ENCODE results near the gene CCDC171.
"Not testable (repeated sequence)": the region's sequence is repeated elsewhere in the genome, so short reads cannot be mapped to it uniquely, and the experiment has no call there.

The CCDC171 gene

GRCh38 chr9:15570769-15571168, 17.9 kb downstream of the CCDC171 start:
- no peak for ATAC-seq

- no peak for ATAC-seq
These were observed 19.4 kb downstream of the CCDC171 start for GRCh38 chr9:15572200-15572770.

GRCh38 chr9:15576350-15577050, 23.7 kb downstream of the CCDC171 start:
- no peak for ATAC-seq

- ATAC-seq = no peak
These were observed 25.9 kb downstream of the CCDC171 start for GRCh38 chr9:15578714-15579113.

GRCh38 chr9:15584379-15584778, 31.5 kb downstream of the CCDC171 start:
- no peak for ATAC-seq

GRCh38 chr9:15592317-15592716, 39.5 kb downstream of the CCDC171 start:
- no peak for ATAC-seq

GRCh38 chr9:15592940-15593339, 40.1 kb downstream of the CCDC171 start:
- not testable (repeated sequence) for ATAC-seq

GRCh38 chr9:15600666-15601330, 48.0 kb downstream of the CCDC171 start:
- not testable (repeated sequence) for ATAC-seq

- no peak for ATAC-seq
These were observed 54.0 kb downstream of the CCDC171 start for GRCh38 chr9:15606643-15607472.

GRCh38 chr9:15612962-15613361, 60.1 kb downstream of the CCDC171 start:
- ATAC-seq = no peak

GRCh38 chr9:15617782-15618181, 64.9 kb downstream of the CCDC171 start:
- no peak for ATAC-seq

- no peak for ATAC-seq
These were observed 65.9 kb downstream of the CCDC171 start for GRCh38 chr9:15618540-15619331.

GRCh38 chr9:15622318-15622971, 69.6 kb downstream of the CCDC171 start:
- ATAC-seq = no peak

- no peak for ATAC-seq
These were observed 82.9 kb downstream of the CCDC171 start for GRCh38 chr9:15635752-15636151.

- no peak for ATAC-seq
These were observed 87.3 kb downstream of the CCDC171 start for GRCh38 chr9:15640121-15640520.

GRCh38 chr9:15641291-15641690, 88.4 kb downstream of the CCDC171 start:
- no peak for ATAC-seq

GRCh38 chr9:15642369-15642962, 89.6 kb downstream of the CCDC171 start:
- no peak for ATAC-seq

GRCh38 chr9:15670246-15670645, 117.4 kb downstream of the CCDC171 start:
- no peak for ATAC-seq

- ATAC-seq = no peak
These were observed 118.1 kb downstream of the CCDC171 start for GRCh38 chr9:15670894-15671293.

GRCh38 chr9:15693701-15694100, 140.9 kb downstream of the CCDC171 start:
- no peak for ATAC-seq

GRCh38 chr9:15696979-15697378, 144.1 kb downstream of the CCDC171 start:
- no peak for ATAC-seq

Data from activated CD4-positive, CD25-positive, alpha-beta regulatory T cell treated with anti-CD3 and anti-CD28 coated beads, Interleukin-2, amount 50 U/mL, for 24 hours (primary cell).